Measurements from ENCODE around the gene NOTCH1.
A peak's percentile ranks its signal among the peaks of the same experiment; 100 is the strongest.

The NOTCH1 gene

DNA sequence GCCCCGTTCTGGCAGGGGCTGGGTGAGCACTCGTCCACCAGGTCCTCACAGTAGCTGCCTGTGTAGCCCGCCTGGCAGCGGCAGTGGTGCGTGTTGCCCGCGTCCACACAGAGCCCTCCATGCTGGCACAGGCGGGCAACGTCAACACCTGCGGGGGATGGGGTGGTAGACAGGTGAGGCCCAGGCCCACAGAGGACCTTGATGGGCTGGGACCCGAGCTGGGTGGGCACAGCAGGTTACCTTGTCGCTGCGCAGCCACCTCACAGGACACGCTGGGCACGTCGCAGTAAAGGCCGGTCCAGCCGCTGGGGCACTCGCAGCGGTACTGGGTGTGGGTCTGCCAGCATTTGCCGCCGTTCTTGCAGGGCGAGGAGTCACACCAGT lies 37.9 kb downstream of the NOTCH1 start:
- no peak for DNase-seq (ENCODE audit: low spot score)
- POLR2A ChIA-PET (ENCODE audit: low non-redundant PET) = no interaction called here
- peak overlapping the region; percentile 40; the same call in 1 of the 2 replicates for H3K27ac ChIP-seq
- CTCF ChIA-PET = interaction anchor here (1.0 kb wide), 1 partner anchor 9 kb away, joined by 3 read pairs; no protein-coding TSS in a partner anchor
- TF ChIP-seq, protein P1, sequence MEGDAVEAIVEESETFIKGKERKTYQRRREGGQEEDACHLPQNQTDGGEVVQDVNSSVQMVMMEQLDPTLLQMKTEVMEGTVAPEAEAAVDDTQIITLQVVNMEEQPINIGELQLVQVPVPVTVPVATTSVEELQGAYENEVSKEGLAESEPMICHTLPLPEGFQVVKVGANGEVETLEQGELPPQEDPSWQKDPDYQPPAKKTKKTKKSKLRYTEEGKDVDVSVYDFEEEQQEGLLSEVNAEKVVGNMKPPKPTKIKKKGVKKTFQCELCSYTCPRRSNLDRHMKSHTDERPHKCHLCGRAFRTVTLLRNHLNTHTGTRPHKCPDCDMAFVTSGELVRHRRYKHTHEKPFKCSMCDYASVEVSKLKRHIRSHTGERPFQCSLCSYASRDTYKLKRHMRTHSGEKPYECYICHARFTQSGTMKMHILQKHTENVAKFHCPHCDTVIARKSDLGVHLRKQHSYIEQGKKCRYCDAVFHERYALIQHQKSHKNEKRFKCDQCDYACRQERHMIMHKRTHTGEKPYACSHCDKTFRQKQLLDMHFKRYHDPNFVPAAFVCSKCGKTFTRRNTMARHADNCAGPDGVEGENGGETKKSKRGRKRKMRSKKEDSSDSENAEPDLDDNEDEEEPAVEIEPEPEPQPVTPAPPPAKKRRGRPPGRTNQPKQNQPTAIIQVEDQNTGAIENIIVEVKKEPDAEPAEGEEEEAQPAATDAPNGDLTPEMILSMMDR (conservative IDR thresholded peaks at IDR 0.05; ENCODE audit: low read depth) = no peak

DNA sequence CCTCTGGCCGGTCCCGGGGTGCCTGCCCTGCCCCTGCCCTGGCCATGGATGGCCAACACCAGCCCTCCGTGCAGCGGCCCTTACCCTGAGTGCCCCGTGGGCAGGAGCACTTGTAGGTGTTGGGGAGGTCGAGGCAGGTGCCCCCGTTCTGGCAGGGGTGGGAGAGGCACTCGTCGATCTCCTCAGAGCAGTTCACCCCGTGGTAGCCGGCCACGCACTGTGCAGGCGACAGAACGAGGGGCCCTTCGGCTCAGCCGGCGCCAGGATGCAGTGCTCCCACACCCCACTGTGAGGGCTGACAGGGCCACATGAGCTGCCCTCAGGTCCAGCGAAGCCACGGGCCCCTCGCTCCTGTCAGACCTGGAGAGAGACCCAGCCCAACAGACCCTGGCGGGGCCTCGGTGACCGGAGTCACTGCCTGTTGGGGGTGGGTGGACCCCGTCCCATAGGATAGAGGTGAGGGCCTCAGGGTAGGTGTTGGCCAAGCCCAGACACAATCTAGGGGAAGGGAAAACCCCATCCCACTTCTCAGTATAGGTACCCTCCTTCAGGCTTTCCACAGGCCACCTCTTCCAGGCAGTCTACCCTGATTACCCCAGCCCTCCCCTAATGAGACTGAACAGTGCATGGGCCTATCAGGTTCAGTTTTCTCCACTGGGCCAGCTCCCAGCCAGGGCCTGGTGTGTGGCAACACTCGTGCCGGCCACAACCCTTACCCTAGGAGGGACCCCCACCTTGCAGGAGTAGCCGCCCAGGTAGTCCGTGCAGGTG lies 38.4 kb downstream of the NOTCH1 start:
- peak overlapping the region; percentile 3; the same call in 1 of the 2 replicates for H3K27ac ChIP-seq
- CTCF ChIA-PET = interaction anchor here (1.0 kb wide), 1 partner anchor 8 kb away, joined by 3 read pairs; no protein-coding TSS in a partner anchor
- POLR2A ChIA-PET (ENCODE audit: low non-redundant PET) = no interaction called here
- DNase-seq (ENCODE audit: low spot score) = no peak
- TF ChIP-seq, protein P1 (conservative IDR thresholded peaks at IDR 0.05; ENCODE audit: low read depth) = no peak

DNA sequence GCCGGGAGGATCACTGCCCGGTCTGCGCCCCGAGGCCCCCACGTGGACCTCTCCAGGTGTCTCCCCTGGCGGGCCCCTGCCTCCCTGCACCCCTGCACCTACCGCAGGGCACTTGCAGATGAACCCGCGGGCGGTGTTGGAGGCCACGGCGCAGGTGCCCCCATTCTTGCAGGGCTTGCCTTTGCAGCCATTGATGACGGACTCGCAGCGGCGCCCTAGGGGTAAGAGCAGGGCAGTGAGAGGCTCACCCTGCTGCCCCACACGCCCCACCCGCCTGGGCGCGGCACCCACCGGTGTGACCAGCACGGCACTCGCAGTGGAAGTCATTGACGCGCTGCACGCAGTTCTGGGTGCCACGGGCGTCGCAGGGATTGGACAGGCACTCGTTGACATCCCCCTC lies 39.4 kb downstream of the NOTCH1 start:
- POLR2A ChIA-PET (ENCODE audit: low non-redundant PET) = no interaction called here
- peak overlapping the region; percentile 3; the same call in 1 of the 2 replicates for H3K27ac ChIP-seq
- CTCF ChIA-PET = interaction anchor here (0.7 kb wide), 1 partner anchor 27 kb away, joined by 5 read pairs; no protein-coding TSS in a partner anchor
- DNase-seq (ENCODE audit: low spot score) = no peak
- TF ChIP-seq, protein P1 (conservative IDR thresholded peaks at IDR 0.05; ENCODE audit: low read depth) = no peak

DNA sequence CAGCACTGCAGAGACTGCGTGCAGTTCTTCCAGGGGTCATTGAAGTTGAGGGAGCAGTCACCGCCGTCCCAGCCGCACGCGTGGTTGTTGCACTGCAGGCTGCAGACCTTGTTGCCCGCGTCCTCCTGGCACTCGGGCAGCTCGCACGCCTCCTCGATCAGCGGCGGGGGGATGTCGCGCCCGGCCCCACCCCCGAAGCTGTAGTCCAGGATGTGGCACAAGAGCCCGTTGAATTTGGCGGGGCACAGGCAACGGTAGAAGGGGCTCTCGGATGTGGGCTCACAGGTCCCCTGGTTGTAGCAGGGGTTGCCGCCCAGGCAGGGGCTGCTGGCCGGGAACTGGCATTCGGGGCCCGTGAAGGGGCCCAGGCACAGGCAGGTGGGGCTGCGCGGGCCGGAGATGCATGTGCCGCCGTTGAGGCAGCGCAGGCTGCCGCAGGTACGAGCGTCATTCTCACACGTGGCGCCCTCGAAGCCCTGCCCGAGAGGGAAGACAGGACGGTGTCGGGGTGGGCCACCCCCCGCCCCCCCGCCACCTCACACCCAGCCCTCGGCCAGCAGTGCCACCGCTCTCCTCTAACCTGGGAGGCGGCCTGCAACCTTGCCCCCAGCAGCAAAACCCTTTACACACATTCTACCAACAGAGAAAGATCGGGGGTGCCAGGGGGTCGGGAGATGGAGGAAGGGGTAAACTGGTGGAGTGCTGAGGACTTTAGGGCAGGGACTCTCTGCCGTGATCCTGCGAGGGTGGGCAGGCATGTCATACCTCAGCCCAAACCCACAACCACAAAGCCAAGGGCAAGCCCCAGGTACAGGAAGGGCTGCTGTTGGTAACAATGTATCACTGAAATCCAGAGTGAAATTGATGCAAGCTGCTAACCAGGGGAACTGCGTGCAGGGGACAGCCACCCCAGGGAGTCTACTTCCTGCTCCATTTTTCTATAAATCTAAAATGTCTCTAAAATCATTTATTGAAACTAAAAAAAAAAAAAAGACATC lies 40.1 kb downstream of the NOTCH1 start:
- TF ChIP-seq, protein P1 (conservative IDR thresholded peaks at IDR 0.05; ENCODE audit: low read depth) = no peak
- CTCF ChIA-PET = interaction anchor here (0.7 kb wide), 1 partner anchor 28 kb away, joined by 5 read pairs; no protein-coding TSS in a partner anchor
- POLR2A ChIA-PET (ENCODE audit: low non-redundant PET) = no interaction called here
- no peak for DNase-seq (ENCODE audit: low spot score)
- H3K27ac ChIP-seq = peak overlapping the region; percentile 37; the same call in 1 of the 2 replicates

DNA sequence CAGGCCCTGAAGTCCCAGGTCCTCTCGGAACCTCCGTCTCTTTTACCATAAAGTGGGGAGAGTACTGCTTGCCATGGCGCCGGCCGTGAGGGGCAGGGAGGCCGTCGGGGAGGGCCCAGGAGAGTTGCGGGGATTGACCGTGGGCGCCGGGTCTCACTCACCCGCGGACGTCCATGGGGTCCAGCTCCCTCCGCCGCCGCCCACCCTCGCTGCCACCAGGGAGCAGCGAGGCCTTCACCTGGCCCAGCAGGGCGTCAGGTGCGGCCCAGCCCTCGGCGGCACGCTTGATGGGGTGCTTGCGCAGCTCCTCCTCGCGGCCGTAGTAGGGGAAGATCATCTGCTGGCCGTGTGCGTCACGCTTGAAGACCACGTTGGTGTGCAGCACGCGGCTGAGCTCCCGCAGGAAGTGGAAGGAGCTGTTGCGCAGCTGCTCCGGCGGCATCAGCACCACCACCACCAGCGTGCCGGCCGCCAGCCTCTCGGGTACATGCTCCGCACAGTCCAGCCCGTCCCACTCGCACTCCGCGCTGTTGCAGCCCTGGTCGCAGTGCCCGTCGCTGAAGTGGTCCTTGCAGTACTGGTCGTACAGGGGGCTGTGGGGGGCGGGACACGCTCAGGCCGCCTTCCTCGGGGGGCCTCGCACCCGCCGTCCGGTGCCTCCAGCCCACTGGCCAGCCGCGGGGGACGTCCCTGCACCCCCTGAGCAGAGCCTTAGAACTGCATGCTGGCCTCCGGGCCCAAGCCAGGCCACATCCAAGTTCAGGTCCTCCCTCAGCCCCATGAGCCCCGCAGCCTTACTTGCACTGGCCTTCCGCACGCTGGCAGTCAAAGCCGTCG lies 41.1 kb downstream of the NOTCH1 start:
- TF ChIP-seq, protein P1 (conservative IDR thresholded peaks at IDR 0.05; ENCODE audit: low read depth) = no peak
- peak overlapping the region; percentile 37 for H3K27ac ChIP-seq
- no peak for DNase-seq (ENCODE audit: low spot score)
- CTCF ChIA-PET = interaction anchor here (0.5 to 2.2 kb wide), 3 partner anchors 16 to 54 kb away, joined by 5 to 13 read pairs (median 6); no protein-coding TSS in a partner anchor
- POLR2A ChIA-PET (ENCODE audit: low non-redundant PET) = no interaction called here
